Adipocyte (in vitro differentiated cells): ENCODE results near the gene RTN4RL1.
A peak's percentile ranks its signal among the peaks of the same experiment; 100 is the strongest.

Source experiments
- DNase-seq: peaks from one replicate; pipeline ENCODE4 v3.0.0-alpha.2; 2015; ENCODE audit warnings: low read depth
- H3K27me3 ChIP-seq: replicated peaks from 2 replicates; pipeline ENCODE4 v1.7.0; 2013; ENCODE audit warnings: mild to moderate bottlenecking, low read length, moderate library complexity; ENCODE audit not compliant: control insufficient read depth, insufficient read depth
- H3K36me3 ChIP-seq: 2 replicates; pipeline ENCODE4 v1.7.0; 2013; ENCODE audit warnings: low read length, mild to moderate bottlenecking, moderate library complexity; ENCODE audit not compliant: control insufficient read depth, insufficient read depth, severe bottlenecking
- H3K4me1 ChIP-seq: 2 replicates; pipeline ENCODE4 v1.7.0; 2013; ENCODE audit warnings: mild to moderate bottlenecking, low read length, moderate library complexity; ENCODE audit not compliant: control insufficient read depth, insufficient read depth
- H3K4me3 ChIP-seq: 2 replicates; pipeline ENCODE4 v1.7.0; 2013; ENCODE audit warnings: mild to moderate bottlenecking, low read length, moderate library complexity
- H3K9ac ChIP-seq: 2 replicates; pipeline ENCODE4 v1.7.0; 2013; ENCODE audit warnings: mild to moderate bottlenecking, low read length, moderate library complexity
- H3K9me3 ChIP-seq: 2 replicates; pipeline ENCODE4 v1.7.0; 2013; ENCODE audit warnings: mild to moderate bottlenecking, low read length, moderate library complexity; ENCODE audit not compliant: control insufficient read depth

RTN4RL1 gene

DNA sequence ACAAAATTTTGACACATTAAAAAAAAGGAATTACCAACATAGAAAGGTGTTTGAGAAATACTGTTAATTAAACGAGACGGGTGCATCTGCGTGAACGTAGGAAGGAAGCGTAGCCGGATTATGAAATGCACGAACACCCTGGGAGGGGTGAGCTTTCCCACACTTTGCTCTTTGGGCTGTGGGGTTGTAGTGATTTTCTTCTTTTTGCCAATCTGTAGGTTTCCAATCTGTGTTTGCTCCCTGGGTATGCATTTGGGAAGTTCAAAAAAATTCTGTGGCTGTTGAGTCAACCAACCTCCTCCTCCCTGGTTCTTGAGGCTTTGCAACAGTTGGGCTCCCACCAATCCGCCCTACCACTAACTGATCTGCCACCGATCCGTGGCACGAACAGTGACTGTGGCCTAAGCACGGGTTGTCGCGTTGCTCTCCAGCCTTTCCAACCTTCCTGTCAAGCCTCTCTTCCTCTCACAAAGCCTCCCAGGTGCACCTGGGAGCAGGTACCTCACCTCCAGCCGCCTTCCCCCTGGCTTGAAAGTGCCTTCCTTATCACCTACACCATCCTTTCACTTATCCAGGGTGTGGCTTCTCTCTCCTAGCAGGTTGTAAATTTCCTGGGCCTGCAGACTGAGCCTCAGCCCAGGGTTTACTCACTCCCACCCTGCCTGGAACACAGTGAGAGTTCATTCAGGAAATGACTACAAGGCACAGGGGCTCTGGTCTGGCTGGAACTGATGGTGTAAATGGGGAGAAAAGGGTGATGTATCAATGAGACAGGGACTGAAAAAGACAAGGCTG lies 16.6 kb downstream of the RTN4RL1 start:
- no peaks in the 10 kb centered on the region for H3K27me3 ChIP-seq
- no peaks in the 10 kb centered on the region for H3K9me3 ChIP-seq
- H3K4me1 ChIP-seq = peaks cover 34% of the 10 kb centered on the region
- no peak for DNase-seq
- no peak overlapping the region for H3K4me3 ChIP-seq
- no peak overlapping the region for H3K9ac ChIP-seq
- no peaks in the 10 kb centered on the region for H3K36me3 ChIP-seq

DNA sequence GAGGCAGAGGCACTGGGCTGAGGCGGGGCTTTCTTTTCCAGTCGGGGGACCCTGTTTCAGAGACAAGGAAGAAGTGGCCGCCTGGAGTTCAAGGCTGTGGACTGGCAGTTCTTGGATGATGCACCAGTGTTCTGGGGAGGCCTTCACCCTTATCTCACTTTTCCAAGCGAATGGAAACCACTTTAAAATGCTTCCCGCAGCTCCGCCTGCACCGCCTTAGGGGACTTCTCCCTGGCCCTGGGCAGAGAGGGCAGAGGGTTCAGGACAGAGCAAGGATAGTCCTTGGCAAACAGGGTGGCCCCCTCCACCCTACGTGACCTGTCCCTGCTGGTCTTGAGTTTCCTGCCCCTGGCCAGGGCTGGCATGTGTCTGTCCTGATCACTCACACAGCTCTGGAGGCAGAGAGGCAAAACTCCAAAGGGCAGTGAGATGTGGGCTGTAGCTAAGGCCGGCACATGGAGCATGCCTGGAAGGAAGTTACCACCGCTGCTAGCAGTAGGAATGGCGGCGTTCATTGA lies 20.6 kb downstream of the RTN4RL1 start:
- Histone ChIP-seq H3K36me3 (no peaks in the 10 kb centered on the region), H3K4me3 (no peak overlapping the region), H3K9me3 (no peaks in the 10 kb centered on the region), H3K4me1 (peaks cover 13% of the 10 kb centered on the region), H3K27me3 (no peaks in the 10 kb centered on the region), H3K9ac (no peak overlapping the region)
- DNase-seq = no peak

DNA sequence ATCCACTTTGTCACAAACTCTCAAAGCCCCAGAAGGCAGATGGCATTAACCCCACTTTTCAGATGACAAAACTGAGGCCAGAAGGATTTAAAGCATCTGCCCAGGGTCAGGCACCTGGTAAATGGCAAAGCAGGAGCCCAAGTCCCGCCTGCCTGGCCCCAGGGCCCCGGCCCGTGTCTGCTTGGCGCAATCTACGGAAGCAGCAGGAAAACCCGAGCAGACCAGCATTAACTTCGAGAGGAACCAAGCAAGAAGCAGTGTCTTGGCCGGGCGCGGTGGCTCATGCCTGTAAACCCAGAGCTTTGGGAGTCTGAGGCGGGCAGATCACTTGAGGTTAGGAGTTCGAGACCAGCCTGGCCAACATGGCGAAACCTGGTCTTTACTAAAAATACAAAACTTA lies 21.6 kb downstream of the RTN4RL1 start:
- DNase-seq = no peak
- H3K27me3 ChIP-seq = no peaks in the 10 kb centered on the region
- H3K36me3 ChIP-seq = no peaks in the 10 kb centered on the region
- no peak overlapping the region for H3K4me3 ChIP-seq
- no peaks in the 10 kb centered on the region for H3K9me3 ChIP-seq
- peaks cover 21% of the 10 kb centered on the region for H3K4me1 ChIP-seq
- H3K9ac ChIP-seq = no peak overlapping the region

DNA sequence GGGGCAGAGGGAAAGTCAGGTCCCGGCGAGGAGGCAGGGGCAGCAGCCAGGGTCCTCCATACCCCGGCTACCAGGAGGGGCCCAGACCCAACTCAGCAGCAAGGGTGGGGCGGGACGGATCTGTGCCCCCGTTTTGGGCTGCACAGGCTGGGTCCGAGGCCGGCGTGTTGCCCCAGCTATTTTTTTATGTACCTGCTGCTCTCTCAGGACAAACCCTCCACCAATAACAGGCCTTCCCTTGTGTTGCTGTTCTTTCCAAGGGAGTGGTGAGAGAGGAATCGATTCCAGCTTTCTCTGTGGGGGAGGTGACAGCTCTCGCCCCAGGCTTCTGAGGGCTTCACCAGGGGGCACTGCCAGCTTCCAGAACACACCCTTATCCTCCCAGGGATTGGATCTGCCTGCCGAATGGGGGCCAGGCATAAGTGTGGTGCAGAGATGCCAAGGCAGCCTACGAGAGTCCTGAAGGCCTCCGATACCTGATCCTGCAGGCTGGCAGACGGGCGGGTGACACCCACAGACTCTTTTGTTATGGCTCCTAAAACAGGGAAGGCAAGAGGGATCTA lies 22.3 kb downstream of the RTN4RL1 start:
- H3K4me3 ChIP-seq = no peak overlapping the region
- no peak overlapping the region for H3K9ac ChIP-seq
- no peak for DNase-seq
- H3K4me1 ChIP-seq = peaks cover 21% of the 10 kb centered on the region
- H3K27me3 ChIP-seq = no peaks in the 10 kb centered on the region
- no peaks in the 10 kb centered on the region for H3K36me3 ChIP-seq
- H3K9me3 ChIP-seq = no peaks in the 10 kb centered on the region

DNA sequence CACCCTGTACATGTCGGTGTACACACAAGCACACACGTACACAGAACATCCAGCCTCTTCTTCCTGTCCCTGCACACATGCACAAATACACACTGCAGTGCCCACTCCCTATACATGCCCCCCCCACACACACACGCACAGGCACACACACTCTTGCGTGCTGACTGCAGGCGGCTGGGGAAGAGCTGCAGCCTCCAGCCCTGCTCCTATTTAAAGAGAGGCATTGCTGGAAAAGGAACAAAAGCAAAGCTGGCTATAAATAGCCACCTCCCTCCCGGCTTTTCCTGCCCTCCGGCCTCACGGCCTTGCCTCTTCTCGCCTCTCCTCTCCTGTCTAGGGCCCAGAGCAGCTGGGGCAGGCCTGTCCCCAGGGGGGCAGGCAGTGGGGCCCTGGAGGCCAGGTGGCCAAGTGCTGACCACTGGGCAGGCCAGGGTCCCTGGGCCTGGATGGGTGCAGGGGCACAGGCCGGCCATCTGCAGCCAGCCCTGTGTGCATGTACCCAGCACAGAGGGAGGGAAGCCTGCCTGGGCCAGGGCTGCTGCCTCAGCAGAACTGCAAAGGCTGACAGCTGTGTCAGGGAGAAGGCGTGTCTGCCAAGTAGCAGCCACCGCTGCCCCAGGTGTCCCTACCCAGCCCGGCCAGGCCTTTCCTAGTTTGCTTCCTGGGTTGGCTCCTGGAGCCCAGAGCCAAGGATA lies 25.4 kb downstream of the RTN4RL1 start:
- DNase-seq = peak; percentile 60
- no peaks in the 10 kb centered on the region for H3K36me3 ChIP-seq

DNA sequence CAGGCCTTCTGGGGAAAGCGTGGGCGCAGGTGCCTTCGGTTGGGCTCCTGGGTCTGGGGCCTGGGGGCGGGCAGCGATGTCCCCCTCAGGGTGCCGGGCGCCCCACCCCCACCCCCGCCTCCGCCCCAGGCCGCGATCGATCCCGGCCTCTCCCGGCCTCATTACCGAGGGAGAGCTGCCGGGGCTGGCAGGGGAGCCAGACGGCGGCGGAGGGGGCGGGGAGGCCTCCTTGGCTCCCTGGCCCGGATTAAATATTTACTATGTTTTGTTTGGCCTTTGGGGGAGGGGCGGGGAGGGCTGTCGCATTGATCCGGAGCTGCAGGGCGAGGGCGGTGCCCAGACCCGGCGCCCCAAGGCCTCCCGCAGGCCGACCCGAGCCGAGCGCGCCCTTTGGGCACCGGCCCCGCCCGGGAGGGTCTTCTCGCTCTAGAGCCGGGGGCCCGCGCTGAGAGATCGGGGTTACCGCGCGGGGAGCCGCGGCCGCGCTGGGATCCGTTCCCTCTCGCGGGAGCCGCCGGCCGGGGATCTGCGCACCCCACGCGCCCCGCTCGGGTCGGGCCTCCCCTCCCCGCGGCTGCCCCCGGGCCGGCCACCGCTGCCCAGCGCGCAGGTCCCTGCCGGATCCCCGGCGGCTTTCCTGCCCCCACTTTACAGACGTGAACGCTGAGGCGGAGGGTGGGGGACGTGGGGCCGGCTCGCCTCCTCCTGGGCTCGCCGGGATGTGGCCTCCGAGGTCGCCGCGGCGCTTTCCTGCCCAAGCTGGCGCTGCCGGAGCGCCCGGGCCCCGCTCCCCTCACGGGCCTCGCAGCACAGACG lies 27.0 kb downstream of the RTN4RL1 start:
- H3K9ac ChIP-seq = peak overlapping the region; percentile 72
- H3K9me3 ChIP-seq = no peaks in the 10 kb centered on the region
- H3K27me3 ChIP-seq = peaks cover 3% of the 10 kb centered on the region
- no peaks in the 10 kb centered on the region for H3K36me3 ChIP-seq
- DNase-seq = no peak
- peaks cover 28% of the 10 kb centered on the region for H3K4me1 ChIP-seq
- H3K4me3 ChIP-seq = peak overlapping the region; percentile 47

More for the DNA sequence above, 25.4 kb downstream of the RTN4RL1 start:
- peaks cover 28% of the 10 kb centered on the region for H3K4me1 ChIP-seq
- H3K9ac ChIP-seq = no peak overlapping the region
- no peak overlapping the region for H3K4me3 ChIP-seq
- H3K27me3 ChIP-seq = no peaks in the 10 kb centered on the region
- H3K9me3 ChIP-seq = no peaks in the 10 kb centered on the region

DNA sequence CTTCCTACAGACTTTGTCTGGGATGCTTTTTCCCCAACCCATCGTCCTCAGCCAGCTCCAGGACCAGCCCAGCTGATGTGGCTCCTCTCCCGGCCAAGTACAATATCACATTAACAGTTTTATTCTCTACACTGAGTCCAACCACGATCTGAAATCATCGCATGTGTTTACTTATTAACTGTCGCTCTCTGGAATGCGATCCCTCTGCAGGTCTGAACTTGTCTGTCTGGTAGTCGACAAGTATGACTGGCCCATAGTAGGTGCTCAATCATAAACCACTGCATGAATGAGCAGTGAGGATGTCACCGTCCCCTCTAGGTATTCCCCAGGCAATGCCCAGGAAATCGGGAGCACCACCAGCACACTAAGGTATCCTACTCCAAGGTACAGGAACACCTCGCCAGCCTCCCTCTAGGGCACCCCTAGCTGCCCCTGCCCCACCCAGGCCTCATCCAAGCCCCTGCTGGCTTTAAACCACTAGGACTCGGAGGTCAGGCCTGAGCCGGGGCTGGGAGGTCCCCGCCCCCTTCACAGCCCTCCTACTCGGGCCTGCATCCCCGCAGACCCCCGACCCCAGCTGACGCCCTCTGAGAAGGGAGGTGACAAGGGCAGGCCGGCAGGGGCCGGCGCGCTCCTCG lies 27.7 kb downstream of the RTN4RL1 start:
- peaks cover 3% of the 10 kb centered on the region for H3K27me3 ChIP-seq
- DNase-seq = no peak
- H3K9me3 ChIP-seq = no peaks in the 10 kb centered on the region
- no peak overlapping the region for H3K9ac ChIP-seq
- no peaks in the 10 kb centered on the region for H3K36me3 ChIP-seq
- H3K4me1 ChIP-seq = peaks cover 24% of the 10 kb centered on the region
- H3K4me3 ChIP-seq = no peak overlapping the region

DNA sequence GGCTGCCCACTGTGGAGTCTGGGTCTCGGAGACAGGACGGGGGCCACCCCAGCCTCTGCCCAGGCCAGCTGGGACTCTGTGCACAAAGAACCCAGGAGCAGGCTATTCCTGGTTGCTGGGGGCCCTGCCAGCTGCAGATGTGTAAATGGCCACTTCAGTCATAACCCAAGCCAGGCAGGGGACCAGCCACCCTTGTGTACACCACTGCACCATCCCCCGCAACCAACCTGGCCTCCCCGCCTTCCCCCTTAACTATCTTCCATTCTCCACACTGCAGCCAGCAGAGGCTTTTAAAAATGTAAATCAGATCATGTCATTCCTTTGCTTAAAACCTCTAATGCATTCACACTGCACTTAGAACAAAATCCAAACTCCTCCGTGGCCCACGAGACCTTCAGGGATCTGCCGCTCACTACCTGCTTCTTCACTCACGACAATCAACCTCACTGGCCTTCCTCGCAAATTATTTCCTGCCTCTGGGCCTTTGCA lies 28.3 kb downstream of the RTN4RL1 start:
- no peaks in the 10 kb centered on the region for H3K36me3 ChIP-seq
- DNase-seq = no peak
- no peak overlapping the region for H3K4me3 ChIP-seq
- no peak overlapping the region for H3K9ac ChIP-seq
- peaks cover 3% of the 10 kb centered on the region for H3K27me3 ChIP-seq
- peaks cover 24% of the 10 kb centered on the region for H3K4me1 ChIP-seq
- no peaks in the 10 kb centered on the region for H3K9me3 ChIP-seq

DNA sequence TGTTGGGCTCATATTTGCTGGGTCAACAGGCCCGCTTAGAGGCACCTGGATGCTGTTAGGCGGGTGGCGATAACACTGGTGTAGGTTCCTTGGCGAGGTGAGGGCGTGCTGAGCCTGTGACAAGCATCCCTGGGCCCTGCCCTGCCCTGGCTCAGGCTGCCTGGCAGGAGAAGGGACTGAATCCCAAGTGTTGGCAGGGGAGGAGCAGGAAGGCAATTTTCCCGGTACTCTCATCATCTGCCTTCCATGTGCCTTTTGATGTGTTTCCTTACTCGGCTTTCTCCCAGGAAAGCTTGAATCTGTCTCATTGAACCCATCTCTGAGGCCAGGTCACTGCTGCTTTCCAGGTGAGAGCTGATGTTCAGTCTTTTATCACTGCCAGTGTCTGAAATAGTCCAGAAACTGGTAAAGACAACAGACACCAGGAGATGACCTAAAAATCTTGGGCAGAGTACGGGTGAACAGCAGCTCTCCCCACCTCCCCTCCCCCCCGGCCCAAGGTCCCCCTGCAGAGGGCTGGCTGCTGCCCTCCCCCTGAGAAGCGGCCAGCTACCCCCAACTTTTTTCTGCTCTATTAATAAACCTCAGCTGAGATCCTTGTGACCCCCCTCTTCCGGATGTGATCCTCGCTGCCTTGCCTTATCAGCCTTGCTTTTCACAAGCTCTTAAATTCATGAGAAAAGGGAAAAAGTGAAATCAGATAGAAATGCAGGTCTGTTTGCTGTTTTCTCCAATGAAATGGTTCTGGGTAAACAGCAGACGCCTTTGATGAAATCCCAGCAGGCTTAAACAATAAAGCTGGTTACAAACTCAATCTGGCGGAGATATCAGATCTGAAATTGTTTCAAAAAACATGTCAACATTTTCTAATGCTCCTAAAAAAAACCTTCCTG lies 29.0 kb downstream of the RTN4RL1 start:
- no peaks in the 10 kb centered on the region for H3K9me3 ChIP-seq
- H3K9ac ChIP-seq = no peak overlapping the region
- DNase-seq = no peak
- H3K4me1 ChIP-seq = peaks cover 24% of the 10 kb centered on the region
- no peaks in the 10 kb centered on the region for H3K36me3 ChIP-seq
- no peak overlapping the region for H3K4me3 ChIP-seq
- peaks cover 3% of the 10 kb centered on the region for H3K27me3 ChIP-seq
